Measurements from ENCODE around the gene GFOD1.

GFOD1 gene

GRCh38 chr6:13355999-13356785, 131.2 kb downstream of the GFOD1 start:
- peak; percentile 13 for DNase-seq (ENCODE audit: low read depth, low spot score)

GRCh38 chr6:13355043-13355945, 132.1 kb downstream of the GFOD1 start:
- DNase-seq (ENCODE audit: low read depth, low spot score), result no peak

GRCh38 chr6:13354331-13355042, 132.9 kb downstream of the GFOD1 start:
- no peak for DNase-seq (ENCODE audit: low read depth, low spot score)

- no peak for DNase-seq (ENCODE audit: low read depth, low spot score)
Measured at GRCh38 chr6:13352165-13352564, 135.2 kb downstream of the GFOD1 start.

- DNase-seq (ENCODE audit: low read depth, low spot score), result no peak
Measured at GRCh38 chr6:13351271-13351670, 136.1 kb downstream of the GFOD1 start.

- DNase-seq (ENCODE audit: low read depth, low spot score), result no peak
Measured at GRCh38 chr6:13349811-13350506, 137.4 kb downstream of the GFOD1 start.

- DNase-seq (ENCODE audit: low read depth, low spot score), result no peak
Measured at GRCh38 chr6:13348334-13349113, 138.9 kb downstream of the GFOD1 start.

GRCh38 chr6:13346245-13346644, 141.2 kb downstream of the GFOD1 start:
- no peak for DNase-seq (ENCODE audit: low read depth, low spot score)

- no peak for DNase-seq (ENCODE audit: low read depth, low spot score)
Measured at GRCh38 chr6:13342414-13343019, 144.9 kb downstream of the GFOD1 start.

- no peak for DNase-seq (ENCODE audit: low read depth, low spot score)
Measured at GRCh38 chr6:13339863-13340630, 147.4 kb downstream of the GFOD1 start.

- no peak for DNase-seq (ENCODE audit: low read depth, low spot score)
Measured at GRCh38 chr6:13338038-13338437, 149.4 kb downstream of the GFOD1 start.

- peak; percentile 49 for DNase-seq (ENCODE audit: low read depth, low spot score)
Measured at GRCh38 chr6:13336553-13336952, 150.8 kb downstream of the GFOD1 start.

- no peak for DNase-seq (ENCODE audit: low read depth, low spot score)
Measured at GRCh38 chr6:13334953-13335352, 152.4 kb downstream of the GFOD1 start.

- no peak for DNase-seq (ENCODE audit: low read depth, low spot score)
Measured at GRCh38 chr6:13332349-13332706, 155.1 kb downstream of the GFOD1 start.

- DNase-seq (ENCODE audit: low read depth, low spot score), result no peak
Measured at GRCh38 chr6:13331516-13332348, 155.7 kb downstream of the GFOD1 start.

GRCh38 chr6:13328875-13329183, 158.6 kb downstream of the GFOD1 start:
- no peak for DNase-seq (ENCODE audit: low read depth, low spot score)

GRCh38 chr6:13328076-13328874, 159.1 kb downstream of the GFOD1 start, which contains the start of gene TBC1D7:
TBC1D7 (minus strand) TSS chr6:13328537; CDS start chr6:13326898, 1,639 bp downstream.
- peak; percentile 82 for DNase-seq (ENCODE audit: low read depth, low spot score)

GRCh38 chr6:13327691-13328075, 159.7 kb downstream of the GFOD1 start:
- DNase-seq (ENCODE audit: low read depth, low spot score), result no peak

Measured in activated CD4-positive, CD25-positive, alpha-beta regulatory T cell treated with anti-CD3 and anti-CD28 coated beads, Interleukin-2, amount 50 U/mL, for 16 hours (primary cell).